ENCODE data around the gene SLA2. TPM values are rescaled to one million over a fixed set of nuclear protein-coding genes. Genes with fewer than 3 reads are reported as not detected.

Gene SLA2
- total and polyA plus RNA-seq, 2 of the 8 experiments (the other 6 are each of a cell fraction or from before 2014, with no cell fraction given), result 0.18 TPM; not detected in 1

GRCh38 chr20:36607586-36608387 is 38.2 kb downstream of the SLA2 start:
- H3K36me3 ChIP-seq (ENCODE audit: control insufficient read depth in 2 of 4, insufficient read depth in 4 of 4, low read length in 3 of 4), result peaks cover 13 to 44% (median 32%) of the 10 kb centered on the region in 4 experiments

More at GRCh38 chr20:36607586-36608387, 38.2 kb downstream of the SLA2 start:
- H3K14ac ChIP-seq (ENCODE audit: insufficient read length), result no peak overlapping the region
- peaks cover 0 to 14% of the 10 kb centered on the region in 2 experiments for H4K20me1 ChIP-seq (replicated peaks in 1 of 2; ENCODE audit: control insufficient read depth in 1 of 2, insufficient read depth in 2 of 2, low read length in 2 of 2)
- no peak overlapping the region for H2BK12ac ChIP-seq (ENCODE audit: low read depth, low read length)
- peaks cover 10 to 26% of the 10 kb centered on the region in 2 experiments for H3K79me2 ChIP-seq (ENCODE audit: control insufficient read depth in 1 of 2, insufficient read depth in 2 of 2, low read length in 2 of 2)
- peaks cover 0 to 4% (median 2%) of the 10 kb centered on the region in 4 experiments; a peak in 3 of 7 replicates for H3K4me1 ChIP-seq (replicated peaks in 1 of 4; ENCODE audit: control insufficient read depth in 3 of 4, insufficient read depth in 4 of 4, low read length in 3 of 4)
- peaks cover 13% of the 10 kb centered on the region for H3K79me1 ChIP-seq (ENCODE audit: low read depth, low read length)
- WGBS, 2 experiments (ENCODE audit: extremely low coverage in 1 of 2, insufficient coverage in 1 of 2, insufficient read length in 1 of 2, insufficient replicate concordance in 2 of 2, low coverage in 1 of 2, low lambda C conversion rate in 2 of 2, missing lambda C conversion rate in 1 of 2), result 95% methylated on average over 7 of the region's 7 CpGs; no CpG with 5 or more reads in 1 of the 2 experiments
- no peaks in the 10 kb centered on the region for H3K27me3 ChIP-seq (replicated peaks in 1 of 4; ENCODE audit: control insufficient read depth in 3 of 4, extremely low read depth in 1 of 4, insufficient read depth in 3 of 4, low read length in 3 of 4)
- H3K18ac ChIP-seq (ENCODE audit: extremely low read depth, low read length), result no peak overlapping the region
- no peak overlapping the region for H4K5ac ChIP-seq (ENCODE audit: insufficient read length, low read depth, low read length)
- no peak overlapping the region for H3K27ac ChIP-seq (ENCODE audit: low read depth, low read length)
- no peak overlapping the region for H2BK20ac ChIP-seq (ENCODE audit: low read length)
- no peak overlapping the region for H2BK120ac ChIP-seq (replicated peaks; ENCODE audit: low read depth, low read length)
- no peak for DNase-seq (ENCODE audit: low read depth in 1 of 2, low spot score in 2 of 2)
- no peak overlapping the region for H2BK5ac ChIP-seq (ENCODE audit: low read depth, low read length)
- no peak overlapping the region for H4K91ac ChIP-seq (replicated peaks; ENCODE audit: insufficient read length, low read length)
- peak overlapping the region in 2 of 4 experiments; percentile 13 to 19; a peak in 2 of 7 replicates for H3K9ac ChIP-seq (replicated peaks in 1 of 4; ENCODE audit: extremely low read depth in 1 of 4, low read depth in 3 of 4, low read length in 3 of 4)
- peaks cover 4% of the 10 kb centered on the region for H3K23me2 ChIP-seq (ENCODE audit: low read depth, low read length)
- H2AK5ac ChIP-seq (ENCODE audit: low read depth, low read length), result no peak overlapping the region
- POLR2A ChIA-PET (ENCODE audit: partially characterized antibody), result interaction anchor here (0.6 to 6.3 kb wide), 3 partner anchors 8 to 323 kb away, joined by 4 to 60 read pairs (median 4); no protein-coding TSS in a partner anchor
- CTCF ChIA-PET (ENCODE audit: partially characterized antibody), result interaction anchor here (1.3 kb wide), 1 partner anchor 18 kb away, joined by 3 read pairs; no protein-coding TSS in a partner anchor
- H4K8ac ChIP-seq (ENCODE audit: extremely low read depth, insufficient read depth, low read length), result no peak overlapping the region
- no peak overlapping the region for H3K4ac ChIP-seq (replicated peaks; ENCODE audit: insufficient read length, low read depth, low read length)
- H2BK15ac ChIP-seq (ENCODE audit: low read length), result no peak overlapping the region
- H3K56ac ChIP-seq (replicated peaks; ENCODE audit: insufficient read length, low read depth, low read length), result no peak overlapping the region
- no peak overlapping the region for H3K23ac ChIP-seq (ENCODE audit: insufficient read length)
- no peak for TF ChIP-seq CHD2 (IDR thresholded peaks at IDR 0.05; ENCODE audit: low read length)
- TF ChIP-seq EP300 (IDR thresholded peaks at IDR 0.05; ENCODE audit: borderline replicate concordance in 1 of 2, low read depth in 2 of 2, low read length in 2 of 2), result no peak
- TF ChIP-seq SIX5 (IDR thresholded peaks at IDR 0.05; ENCODE audit: low read depth, low read length), result no peak
- no peak for TF ChIP-seq EGR1 (IDR thresholded peaks at IDR 0.05; ENCODE audit: borderline replicate concordance, low read depth, low read length)
- TF ChIP-seq ZNF274 (IDR thresholded peaks at IDR 0.05; ENCODE audit: borderline replicate concordance, extremely low read depth, low read length), result no peak
- TF ChIP-seq HDAC6 (IDR thresholded peaks at IDR 0.05; ENCODE audit: low read depth, low read length), result no peak
- no peak for TF ChIP-seq TAF7 (optimal IDR thresholded peaks at IDR 0.05; ENCODE audit: borderline replicate concordance, low read depth, low read length)
- TF ChIP-seq TEAD4 (IDR thresholded peaks at IDR 0.05; ENCODE audit: low read depth, low read length), result no peak
- TF ChIP-seq RNF2 (IDR thresholded peaks at IDR 0.05; ENCODE audit: borderline replicate concordance, low read depth, low read length, missing control alignments, poor library complexity, severe bottlenecking), result no peak
- TF ChIP-seq SP1 (IDR thresholded peaks at IDR 0.05; ENCODE audit: low read depth, low read length), result no peak
- no peak for TF ChIP-seq CBX8 (IDR thresholded peaks at IDR 0.05; ENCODE audit: borderline replicate concordance, low read depth, low read length)
- H3K9me3 ChIP-seq (ENCODE audit: insufficient read depth in 2 of 2, low read depth in 1 of 2, low read length in 1 of 2), result no peaks in the 10 kb centered on the region
- no peak overlapping the region for H3K4me3 ChIP-seq (ENCODE audit: extremely low read depth in 1 of 4, insufficient read depth in 2 of 4, low read depth in 3 of 4, low read length in 4 of 4)
- H2AFZ ChIP-seq (ENCODE audit: low read length), result no peak overlapping the region
- no peak overlapping the region; a peak in 1 of 4 replicates for H3K4me2 ChIP-seq (ENCODE audit: insufficient read depth in 1 of 2, low read depth in 2 of 2, low read length in 2 of 2)
- no peak for FAIRE-seq
